Erythroblast (primary cell): Measurements from ENCODE around the gene MMP25.

Experiments
- GATA1 ChIP-seq: IDR thresholded peaks from 2 replicates; pipeline ENCODE4 v1.6.1; 2011; ENCODE audit warnings: low read depth, mild to moderate bottlenecking, control low read depth, low read length, moderate library complexity
- POLR2A ChIP-seq: IDR thresholded peaks from 2 replicates; pipeline ENCODE4 v1.6.1; 2011; ENCODE audit warnings: mild to moderate bottlenecking, low read length

DNA sequence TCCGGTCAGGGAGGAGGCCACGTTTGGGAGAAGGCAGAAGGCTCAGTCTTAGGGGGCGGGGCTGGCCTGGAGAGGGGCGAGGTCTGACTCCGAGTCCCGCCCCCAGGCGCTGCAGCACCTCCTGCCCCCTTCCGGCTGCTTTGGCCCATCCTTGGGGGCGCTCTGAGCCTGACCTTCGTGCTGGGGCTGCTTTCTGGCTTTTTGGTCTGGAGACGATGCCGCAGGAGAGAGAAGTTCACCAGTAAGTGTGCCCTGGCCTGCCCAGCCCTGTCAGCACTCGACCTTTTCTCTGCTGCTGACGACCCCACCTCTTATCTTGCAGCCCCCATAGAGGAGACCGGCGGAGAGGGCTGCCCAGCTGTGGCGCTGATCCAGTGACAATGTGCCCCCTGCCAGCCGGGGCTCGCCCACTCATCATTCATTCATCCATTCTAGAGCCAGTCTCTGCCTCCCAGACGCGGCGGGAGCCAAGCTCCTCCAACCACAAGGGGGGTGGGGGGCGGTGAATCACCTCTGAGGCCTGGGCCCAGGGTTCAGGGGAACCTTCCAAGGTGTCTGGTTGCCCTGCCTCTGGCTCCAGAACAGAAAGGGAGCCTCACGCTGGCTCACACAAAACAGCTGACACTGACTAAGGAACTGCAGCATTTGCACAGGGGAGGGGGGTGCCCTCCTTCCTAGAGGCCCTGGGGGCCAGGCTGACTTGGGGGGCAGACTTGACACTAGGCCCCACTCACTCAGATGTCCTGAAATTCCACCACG, 24.7 kb upstream of the MMP25 start:
- TF ChIP-seq POLR2A (no peak), GATA1 (no peak)
